NCI-H2196 (cell line): ENCODE results near the gene LTK.
A peak's percentile ranks its signal among the peaks of the same experiment; 100 is the strongest.

ENCODE experiments used
- DNase-seq: peaks from one replicate; lab custom pipeline; 2025; ENCODE audit not compliant: unreplicated experiment; lab: John Stamatoyannopoulos, UW

LTK gene

DNA sequence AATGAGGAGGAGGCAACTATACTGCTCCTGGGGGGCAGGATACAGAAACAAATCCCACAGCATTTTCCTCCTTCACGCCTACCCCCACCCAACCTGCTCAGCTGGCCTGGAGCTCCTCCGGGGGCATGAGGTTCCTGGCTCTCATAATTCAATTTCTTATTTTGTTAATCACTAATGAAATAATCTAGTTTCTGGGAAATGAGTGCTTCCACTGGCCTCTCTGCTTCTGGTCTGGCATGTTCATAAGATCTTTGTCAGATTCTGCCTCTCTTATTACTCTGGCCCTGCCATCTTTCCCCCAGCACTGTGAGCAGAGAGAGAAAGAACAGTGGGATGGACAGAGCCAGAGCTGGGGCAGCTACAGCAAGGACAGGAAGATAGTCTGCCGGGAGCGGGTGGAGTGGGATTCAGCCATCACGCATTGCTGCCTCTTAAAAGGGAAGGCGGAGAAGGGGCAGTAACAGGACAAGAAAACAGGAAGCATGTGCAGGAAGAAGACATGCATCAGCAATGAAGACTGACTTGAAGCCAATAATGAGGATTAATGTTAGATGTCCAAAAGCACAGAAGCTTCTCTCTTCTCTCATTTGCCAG lies 16.8 kb upstream of the LTK start:
- no peak for DNase-seq

DNA sequence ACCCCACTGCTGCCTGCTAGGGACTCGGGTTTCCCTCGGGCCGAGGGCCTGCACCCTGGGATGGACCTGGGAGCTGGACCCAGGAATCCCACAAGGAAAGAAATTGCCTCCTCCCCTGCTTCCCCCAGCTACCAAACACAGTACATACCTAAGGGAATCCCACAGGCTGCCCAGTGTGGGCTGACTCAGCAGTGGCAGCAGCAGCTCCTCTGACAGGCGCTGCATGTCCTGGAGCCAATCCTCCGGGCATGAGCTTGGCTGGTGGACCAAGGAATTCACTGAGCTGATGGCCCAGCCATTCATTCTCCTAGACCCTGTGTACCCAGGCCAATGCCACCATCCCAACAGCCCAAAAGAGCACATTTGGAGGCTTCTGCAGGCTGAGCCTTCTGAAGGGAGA lies 9.5 kb upstream of the LTK start:
- DNase-seq = no peak

- DNase-seq = no peak
Observed at GRCh38 chr15:41521614-41522013, 8.0 kb upstream of the LTK start.

GRCh38 chr15:41520636-41521035 lies 7.0 kb upstream of the LTK start:
- DNase-seq = no peak

DNA sequence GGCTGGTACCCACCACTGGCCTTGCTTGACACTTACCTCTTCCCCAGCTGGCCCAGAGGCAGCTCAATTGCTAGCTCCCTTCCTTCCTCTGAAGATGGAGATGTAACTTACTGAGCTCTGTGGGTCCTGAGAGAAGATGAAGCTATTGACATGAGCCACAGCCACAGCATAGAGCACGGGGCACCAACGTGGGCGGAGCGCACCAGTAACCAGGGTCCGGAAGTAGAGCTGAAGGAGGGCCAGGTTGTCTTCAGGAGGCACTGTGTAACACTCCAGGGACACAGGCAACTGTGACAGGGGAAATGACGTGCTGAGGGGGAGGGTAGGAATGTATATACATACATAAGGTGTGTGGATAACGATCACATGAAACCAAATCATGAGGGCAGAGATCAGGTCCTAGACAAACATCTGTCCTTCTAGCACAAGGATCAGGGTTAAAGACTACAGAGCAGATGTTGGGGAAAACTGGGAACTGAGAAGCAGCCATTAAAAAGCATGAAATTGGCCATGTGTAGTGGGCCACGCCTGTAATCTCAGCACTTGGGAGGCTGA lies 4.3 kb upstream of the LTK start:
- DNase-seq = no peak

DNA sequence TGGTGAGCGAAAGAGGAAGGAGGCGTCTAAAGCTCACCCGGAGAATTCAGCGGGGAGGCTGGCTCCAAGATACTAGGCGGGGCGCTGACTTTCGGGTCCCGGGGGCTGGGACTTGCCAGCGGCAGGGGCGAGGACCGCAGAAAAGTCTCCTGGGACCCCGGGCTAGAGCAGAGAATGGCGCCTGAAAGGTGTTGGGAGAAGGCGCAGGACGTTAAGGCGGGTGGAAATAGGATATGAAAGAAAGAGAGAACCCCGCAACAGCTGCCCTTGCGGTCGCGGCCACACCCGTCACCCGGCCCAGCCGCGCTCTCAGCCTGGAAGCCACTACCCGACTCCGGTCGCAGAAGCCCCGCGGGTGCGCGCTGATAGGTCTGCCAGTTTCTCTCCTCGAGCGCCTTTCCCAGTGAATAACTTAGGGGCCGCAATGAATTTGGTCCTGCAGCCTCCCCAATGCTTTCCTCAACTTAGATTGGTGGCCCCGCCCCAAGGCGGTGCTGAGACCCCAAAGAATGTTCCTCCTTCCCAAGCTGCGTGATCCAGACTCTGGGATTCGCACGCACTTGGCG lies 604 bp downstream of the LTK start:
- DNase-seq = no peak

DNA sequence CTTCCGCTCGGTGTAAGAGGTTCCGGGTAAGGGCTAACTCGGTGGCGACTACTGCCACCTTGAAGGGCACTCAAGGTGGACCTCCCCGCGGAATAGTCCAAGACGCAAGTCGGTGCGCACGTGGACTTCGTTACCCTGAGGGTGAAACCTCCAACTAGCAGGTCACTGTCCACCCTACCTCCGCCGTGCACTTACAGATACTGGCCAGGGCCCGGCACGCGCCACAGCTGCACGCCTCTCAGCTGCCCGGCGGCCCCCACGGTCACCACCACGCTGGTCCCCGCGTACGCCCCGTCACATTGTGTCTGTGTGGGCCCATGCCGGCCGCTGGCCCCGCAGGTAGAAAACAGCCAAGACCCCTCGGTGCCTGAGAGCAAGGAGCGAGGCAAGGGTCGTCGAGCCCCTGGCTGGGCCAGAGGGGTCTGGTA lies 1.1 kb downstream of the LTK start:
- DNase-seq = no peak

DNA sequence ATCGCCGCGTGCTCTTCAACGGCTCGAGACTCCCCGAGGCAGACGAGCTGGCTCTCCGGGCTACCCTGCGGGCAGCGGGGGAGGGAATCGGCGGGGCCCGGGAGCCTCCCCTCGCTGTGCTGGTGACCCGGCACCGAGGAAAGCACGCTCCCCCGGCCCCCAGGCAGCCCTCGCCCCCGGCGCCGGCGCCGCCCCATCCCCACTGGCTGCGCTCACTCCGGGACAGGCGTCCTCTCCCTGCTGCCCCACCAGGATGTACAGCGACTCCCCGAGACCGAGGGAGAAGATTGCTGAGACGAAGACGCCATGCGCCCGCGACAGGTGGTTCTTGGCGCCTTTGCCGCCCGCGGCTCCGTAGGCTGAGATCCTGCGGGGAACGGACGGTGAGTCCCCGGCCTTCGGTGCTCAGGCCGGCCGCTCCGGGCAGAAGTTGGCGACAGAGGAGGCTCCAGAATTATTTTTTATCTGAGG lies 1.7 kb downstream of the LTK start:
- DNase-seq = no peak

DNA sequence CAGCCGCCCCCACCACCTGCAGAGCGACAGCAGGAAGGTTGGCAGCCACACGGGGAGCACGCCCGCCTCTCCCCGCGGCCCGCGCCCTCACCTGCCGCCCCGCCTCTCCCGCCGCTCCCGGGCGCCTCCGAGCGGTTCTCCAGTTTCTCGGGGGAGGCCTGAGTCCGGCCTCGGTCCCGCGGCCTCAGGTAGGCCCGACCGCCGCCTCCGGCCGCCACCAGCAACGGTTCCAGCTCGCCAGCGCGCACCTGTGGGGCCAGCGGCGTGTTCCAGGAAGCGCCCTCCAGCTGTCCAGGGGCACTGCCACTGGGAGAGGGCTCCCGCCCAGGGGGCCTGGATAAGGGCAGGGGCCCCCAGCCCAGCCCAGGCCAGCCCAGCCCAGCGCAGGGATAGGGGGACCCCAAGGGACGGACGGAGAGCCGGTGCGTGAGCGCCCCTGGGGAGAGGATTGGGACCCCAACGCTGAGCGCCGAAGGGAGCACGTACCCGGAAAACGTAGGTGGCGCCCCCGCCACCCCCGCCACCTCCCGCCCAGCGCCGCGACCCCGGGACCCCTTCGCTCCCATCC lies 2.2 kb downstream of the LTK start:
- no peak for DNase-seq

DNA sequence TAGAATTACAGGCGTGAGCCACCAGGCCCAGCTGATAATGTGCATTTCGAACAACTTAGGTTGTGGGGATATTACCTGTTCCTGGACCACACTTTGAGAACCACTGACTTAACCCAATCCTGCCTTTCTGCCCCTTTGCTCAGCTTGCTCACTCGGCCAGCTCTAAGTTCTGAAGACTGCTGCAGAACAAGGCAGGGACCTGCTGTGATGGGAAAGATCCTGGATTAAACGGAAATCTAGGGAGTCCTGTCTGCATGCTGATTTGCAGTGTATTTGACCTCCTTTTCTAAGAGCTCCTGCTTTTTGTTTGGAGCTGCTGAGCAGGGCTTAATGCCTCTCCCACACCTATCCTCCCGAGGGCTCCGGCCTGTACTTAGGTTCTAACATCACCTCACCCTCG lies 2.9 kb downstream of the LTK start:
- no peak for DNase-seq

DNA sequence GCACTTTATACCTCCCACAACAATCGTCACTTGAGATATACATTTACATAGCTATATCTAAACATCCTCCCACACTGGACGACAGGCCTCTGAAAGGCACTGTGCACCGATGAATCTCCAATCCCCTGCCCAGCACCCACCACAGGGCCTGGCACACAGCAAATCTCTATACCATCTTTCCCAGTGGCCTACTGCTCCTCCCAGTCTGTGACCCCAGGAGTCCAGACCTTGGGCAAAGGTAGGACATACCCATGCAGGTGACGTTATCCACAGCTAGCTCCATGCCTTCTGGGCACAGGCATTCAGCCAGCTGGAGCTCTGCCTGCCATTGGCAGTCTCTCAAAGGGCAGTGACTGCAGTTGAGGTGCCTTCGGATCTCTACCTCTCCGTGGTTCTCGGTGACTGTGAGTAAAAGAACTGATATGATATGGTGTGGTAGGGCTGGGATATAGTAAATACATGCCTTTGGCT lies 5.8 kb downstream of the LTK start:
- peak; percentile 57 for DNase-seq

- DNase-seq = no peak
Observed at GRCh38 chr15:41506796-41507341, 6.8 kb downstream of the LTK start.

DNA sequence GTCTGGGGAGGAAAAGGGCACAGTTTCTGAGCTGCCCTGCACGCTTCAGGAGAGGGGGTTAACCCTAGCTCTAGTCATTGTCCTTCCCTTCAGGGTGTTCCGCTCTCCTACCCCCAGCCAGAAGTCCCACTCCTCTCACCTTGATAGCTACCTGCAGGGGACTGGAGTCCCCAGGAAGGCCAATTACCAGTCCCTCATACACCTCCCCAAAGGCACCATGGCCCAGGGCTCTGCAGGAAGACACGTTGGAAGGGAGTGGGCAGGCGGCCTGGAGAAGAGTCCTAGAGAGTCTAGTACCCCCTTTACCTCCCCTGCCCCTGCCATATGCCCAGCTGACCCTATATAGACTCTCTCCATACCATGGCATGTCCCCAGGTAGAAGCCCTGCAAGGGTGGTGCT lies 7.9 kb downstream of the LTK start:
- DNase-seq = no peak

- DNase-seq = no peak
Observed at GRCh38 chr15:41504751-41505492, 8.7 kb downstream of the LTK start.

DNA sequence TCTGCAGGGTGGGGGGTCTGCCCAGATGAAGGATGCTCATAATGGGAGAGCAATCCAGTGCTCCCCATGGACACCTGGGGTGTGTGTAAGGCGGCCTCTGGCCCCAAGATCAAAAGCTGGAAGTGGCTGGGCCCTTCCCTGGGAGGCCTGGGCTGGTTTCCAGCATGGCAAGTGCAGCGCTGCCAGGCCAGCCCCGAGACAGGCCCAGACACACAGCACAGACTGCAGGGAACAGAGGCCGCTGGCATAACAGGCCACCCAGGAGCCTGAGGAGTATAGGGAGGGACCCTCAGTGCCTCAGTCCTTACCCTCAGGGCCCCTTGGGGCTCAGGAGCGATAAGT lies 10.0 kb downstream of the LTK start:
- DNase-seq = no peak

DNA sequence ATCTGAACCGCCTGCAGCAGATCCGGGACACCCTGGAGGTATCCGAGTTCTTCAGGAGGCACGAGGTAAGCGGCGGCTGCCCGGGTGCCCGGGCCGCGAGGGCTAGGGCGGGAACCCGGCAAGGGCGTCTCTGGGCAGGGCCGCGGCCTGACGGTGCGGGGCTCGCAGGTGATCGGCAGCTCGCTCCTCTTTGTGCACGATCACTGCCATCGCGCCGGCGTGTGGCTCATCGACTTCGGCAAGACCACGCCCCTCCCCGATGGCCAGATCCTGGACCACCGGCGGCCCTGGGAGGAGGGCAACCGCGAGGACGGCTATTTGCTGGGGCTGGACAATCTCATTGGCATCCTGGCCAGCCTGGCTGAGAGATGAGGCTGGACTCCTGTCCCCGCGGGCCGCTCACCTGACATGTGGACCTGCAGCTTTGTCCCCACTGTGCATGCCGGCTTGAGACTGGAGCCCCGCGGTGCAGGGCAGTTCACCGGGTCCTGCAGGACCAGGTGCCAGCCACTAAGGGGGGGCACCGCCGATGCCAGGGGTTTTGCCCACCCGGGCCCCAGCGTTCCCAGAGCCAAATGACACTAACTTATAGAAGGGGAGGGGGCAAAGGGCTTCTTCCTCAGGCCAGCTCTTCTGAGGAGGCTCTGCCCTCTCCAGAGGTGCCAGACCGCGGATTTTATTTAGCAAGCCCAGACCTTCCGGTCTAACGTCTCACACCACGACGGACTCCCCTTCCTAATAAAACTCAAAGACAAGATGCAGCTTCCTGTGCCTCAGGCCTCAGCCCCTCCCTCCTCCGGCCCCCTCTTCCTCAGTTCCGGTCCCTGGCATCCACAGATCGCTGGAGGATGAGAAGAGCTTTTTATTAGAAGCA lies 10.6 kb downstream of the LTK start:
- DNase-seq = no peak

GRCh38 chr15:41501931-41502794 lies 11.5 kb downstream of the LTK start:
- no peak for DNase-seq

DNA sequence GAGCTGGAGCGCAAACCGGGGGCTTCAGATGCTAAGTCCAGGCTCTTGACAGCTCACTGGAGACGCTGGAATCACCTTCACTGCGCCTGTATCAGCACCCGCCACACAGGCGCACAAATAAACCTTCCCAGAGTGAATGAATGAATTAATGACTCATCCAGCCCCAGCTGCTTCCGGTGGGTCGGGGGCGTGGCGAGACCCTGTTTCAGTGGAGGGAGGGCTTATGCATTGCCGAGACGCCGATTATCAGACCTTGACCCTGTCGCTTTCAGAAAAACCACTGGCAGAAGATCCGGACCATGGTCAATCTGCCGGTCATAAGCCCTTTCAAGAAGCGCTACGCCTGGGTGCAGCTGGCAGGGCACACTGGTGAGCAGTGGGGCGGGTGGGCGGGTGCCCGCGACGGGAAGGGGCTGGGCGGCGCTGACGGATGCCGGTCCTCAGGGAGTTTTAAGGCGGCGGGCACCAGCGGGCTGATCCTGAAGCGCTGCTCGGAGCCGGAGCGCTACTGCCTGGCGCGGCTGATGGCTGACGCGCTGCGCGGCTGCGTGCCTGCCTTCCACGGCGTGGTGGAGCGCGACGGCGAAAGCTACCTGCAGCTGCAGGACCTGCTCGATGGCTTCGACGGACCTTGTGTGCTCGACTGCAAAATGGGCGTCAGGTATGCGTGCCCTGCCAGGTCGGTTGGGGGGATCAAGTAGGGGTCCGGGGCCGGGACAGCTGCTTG lies 12.3 kb downstream of the LTK start:
- no peak for DNase-seq
